ENCODE data around the gene SEC11C. TPM values are rescaled to one million over a fixed set of nuclear protein-coding genes. Genes with fewer than 3 reads are reported as not detected.

Gene SEC11C
- total RNA-seq, 1 donor, result 8.8 TPM

GRCh38 chr18:59144483-59144882, 4.8 kb downstream of the SEC11C start:
- H3K4me3 ChIP-seq (ENCODE audit: low read depth, low read length), result no peak overlapping the region
- TF ChIP-seq CTCF (IDR thresholded peaks at IDR 0.05; ENCODE audit: insufficient read depth, low read length), result no peak
- DNase-seq (ENCODE audit: low read depth), result no peak

GRCh38 chr18:59145055-59145454, 5.4 kb downstream of the SEC11C start:
- TF ChIP-seq CTCF (IDR thresholded peaks at IDR 0.05; ENCODE audit: insufficient read depth, low read length), result no peak
- H3K4me3 ChIP-seq (ENCODE audit: low read depth, low read length), result no peak overlapping the region
- no peak for DNase-seq (ENCODE audit: low read depth)

- H3K4me3 ChIP-seq (ENCODE audit: low read depth, low read length), result no peak overlapping the region
- DNase-seq (ENCODE audit: low read depth), result no peak
- TF ChIP-seq CTCF (IDR thresholded peaks at IDR 0.05; ENCODE audit: insufficient read depth, low read length), result no peak
Measured at GRCh38 chr18:59148192-59148591, 8.5 kb downstream of the SEC11C start.

GRCh38 chr18:59149007-59149406, 9.3 kb downstream of the SEC11C start:
- no peak for DNase-seq (ENCODE audit: low read depth)
- no peak for TF ChIP-seq CTCF (IDR thresholded peaks at IDR 0.05; ENCODE audit: insufficient read depth, low read length)
- no peak overlapping the region for H3K4me3 ChIP-seq (ENCODE audit: low read depth, low read length)

- no peak overlapping the region for H3K4me3 ChIP-seq (ENCODE audit: low read depth, low read length)
- TF ChIP-seq CTCF (IDR thresholded peaks at IDR 0.05; ENCODE audit: insufficient read depth, low read length), result no peak
- DNase-seq (ENCODE audit: low read depth), result no peak
Measured at GRCh38 chr18:59149416-59149815, 9.7 kb downstream of the SEC11C start.

- no peak for DNase-seq (ENCODE audit: low read depth)
- no peak overlapping the region for H3K4me3 ChIP-seq (ENCODE audit: low read depth, low read length)
- TF ChIP-seq CTCF (IDR thresholded peaks at IDR 0.05; ENCODE audit: insufficient read depth, low read length), result no peak
Measured at GRCh38 chr18:59150236-59150635, 10.6 kb downstream of the SEC11C start.

GRCh38 chr18:59155153-59155552, 15.5 kb downstream of the SEC11C start:
- DNase-seq (ENCODE audit: low read depth), result peak; percentile 62
- TF ChIP-seq CTCF (IDR thresholded peaks at IDR 0.05; ENCODE audit: insufficient read depth, low read length), result no peak
- H3K4me3 ChIP-seq (ENCODE audit: low read depth, low read length), result no peak overlapping the region

Data from fibroblast of the aortic adventitia (primary cell).